GM23338 (cell line): Measurements from ENCODE around the gene CENPA. TPM values are rescaled to one million over a fixed set of nuclear protein-coding genes. Genes with fewer than 3 reads are reported as not detected.

Source experiments
- CREB1 ChIP-seq: fragments of 250-450 bp; sonication (Bioruptor Pico); IDR thresholded peaks from 2 replicates; pipeline ENCODE4 v1.5.0; 2020; ENCODE audit warnings: low read depth, mild to moderate bottlenecking, moderate library complexity
- EZH2 ChIP-seq: fragments of 200-600 bp; sonication (generic); IDR thresholded peaks from one replicate; pipeline ENCODE4 v1.8.0; 2017; ENCODE audit warnings: antibody characterized with exemption, mild to moderate bottlenecking, low read depth; ENCODE audit not compliant: unreplicated experiment
- EZH2phosphoT487 ChIP-seq: fragments of 200-600 bp; sonication (generic); IDR thresholded peaks from one replicate; pipeline ENCODE4 v1.8.1; 2018; ENCODE audit warnings: antibody characterized with exemption; ENCODE audit not compliant: unreplicated experiment
- JUNB ChIP-seq: IDR thresholded peaks from one replicate; pipeline ENCODE4 v1.6.1; 2016; ENCODE audit warnings: antibody characterized with exemption; ENCODE audit not compliant: unreplicated experiment
- NANOG ChIP-seq: IDR thresholded peaks from 2 replicates; pipeline ENCODE4 v1.6.1; 2016; ENCODE audit warnings: antibody characterized with exemption, borderline replicate concordance
- STAT1 ChIP-seq: IDR thresholded peaks from one replicate; pipeline ENCODE4 v1.6.1; 2016; ENCODE audit warnings: antibody characterized with exemption; ENCODE audit not compliant: unreplicated experiment
- ZNF114 ChIP-seq: fragments of 250-450 bp; sonication (Bioruptor Pico); IDR thresholded peaks from 2 replicates; pipeline ENCODE4 v1.5.0; 2020; ENCODE audit warnings: mild to moderate bottlenecking, moderate library complexity
- ZNF331 ChIP-seq: fragments of 250-450 bp; sonication (Bioruptor Pico); IDR thresholded peaks from 2 replicates; pipeline ENCODE4 v1.5.0; 2020; ENCODE audit warnings: low read depth, mild to moderate bottlenecking, moderate library complexity
- polyA plus RNA-seq: library from polyadenylated mRNA; unstranded; fragments of >200 nt; fragmentation: Nextera tagmentation; extraction: Ambion mirVana; gene quantifications from 2 replicates; pipeline ENCODE4 v1.2.1, GENCODE V29; 2016
- total RNA-seq: library from RNA; depleted of rRNA; stranded (reverse); fragments of >200 nt; shearing (Covaris generic); gene quantifications from 2 replicates; pipeline ENCODE4 v1.2.3, GENCODE V29; 2014
- TF ChIP-seq, protein P1 (sequence below), 2 experiments: fragments of 200-600 bp in 1 of 2; sonication (generic) in 1 of 2; conservative IDR thresholded peaks; 2 replicates each; pipeline versions ENCODE4 v1.5.1 to v1.6.1; 2016 to 2017; ENCODE audit warnings: antibody characterized with exemption in 2 of 2, low read depth in 2 of 2, mild to moderate bottlenecking in 2 of 2, moderate library complexity in 1 of 2
- TF ChIP-seq, protein P2 (sequence below): IDR thresholded peaks from one replicate; pipeline ENCODE4 v1.6.1; 2018; ENCODE audit warnings: antibody characterized with exemption; ENCODE audit not compliant: unreplicated experiment
- TF ChIP-seq, protein P3 (sequence below): IDR thresholded peaks from 2 replicates; pipeline ENCODE4 v1.6.1; 2016; ENCODE audit warnings: antibody characterized with exemption

CENPA gene
- total and polyA plus RNA-seq, 2 experiments from 2014 or later: 16.8 to 24.2 TPM

DNA sequence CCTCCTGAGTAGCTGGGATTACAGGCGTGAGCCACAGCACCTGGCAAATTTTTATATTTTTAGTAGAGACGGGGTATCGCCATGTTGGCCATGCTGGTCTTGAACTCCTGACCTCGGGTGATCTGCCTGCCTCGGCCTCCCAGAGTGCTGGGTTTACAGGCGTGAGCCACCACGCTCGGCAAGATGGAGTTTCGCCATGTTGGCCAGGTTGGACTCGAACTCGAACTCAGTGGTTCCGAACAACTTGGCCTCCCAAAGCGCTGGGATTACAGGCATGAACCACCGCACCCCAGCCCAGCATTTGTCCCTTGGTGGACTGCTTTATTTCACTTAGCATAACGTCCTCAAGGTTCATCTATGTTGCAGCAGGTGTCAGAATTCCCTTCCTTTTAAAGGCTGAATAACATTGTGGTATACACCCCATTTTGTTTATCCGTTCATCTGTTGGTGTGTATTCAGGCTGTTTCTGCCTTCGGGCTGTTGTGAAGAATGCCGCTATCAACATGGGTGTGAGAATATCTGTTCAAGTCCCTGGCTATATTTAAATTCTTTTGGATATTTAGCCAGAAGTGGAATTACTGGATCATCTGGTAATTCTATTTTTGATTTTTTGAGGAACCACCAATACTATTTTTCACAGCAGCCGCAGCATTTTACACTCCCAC is 1.2 kb upstream of the CENPA start (continued):
- TF ChIP-seq, protein P1, sequence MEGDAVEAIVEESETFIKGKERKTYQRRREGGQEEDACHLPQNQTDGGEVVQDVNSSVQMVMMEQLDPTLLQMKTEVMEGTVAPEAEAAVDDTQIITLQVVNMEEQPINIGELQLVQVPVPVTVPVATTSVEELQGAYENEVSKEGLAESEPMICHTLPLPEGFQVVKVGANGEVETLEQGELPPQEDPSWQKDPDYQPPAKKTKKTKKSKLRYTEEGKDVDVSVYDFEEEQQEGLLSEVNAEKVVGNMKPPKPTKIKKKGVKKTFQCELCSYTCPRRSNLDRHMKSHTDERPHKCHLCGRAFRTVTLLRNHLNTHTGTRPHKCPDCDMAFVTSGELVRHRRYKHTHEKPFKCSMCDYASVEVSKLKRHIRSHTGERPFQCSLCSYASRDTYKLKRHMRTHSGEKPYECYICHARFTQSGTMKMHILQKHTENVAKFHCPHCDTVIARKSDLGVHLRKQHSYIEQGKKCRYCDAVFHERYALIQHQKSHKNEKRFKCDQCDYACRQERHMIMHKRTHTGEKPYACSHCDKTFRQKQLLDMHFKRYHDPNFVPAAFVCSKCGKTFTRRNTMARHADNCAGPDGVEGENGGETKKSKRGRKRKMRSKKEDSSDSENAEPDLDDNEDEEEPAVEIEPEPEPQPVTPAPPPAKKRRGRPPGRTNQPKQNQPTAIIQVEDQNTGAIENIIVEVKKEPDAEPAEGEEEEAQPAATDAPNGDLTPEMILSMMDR (conservative IDR thresholded peaks at IDR 0.05; ENCODE audit: low read depth in 2 of 2): no peak
- TF ChIP-seq STAT1: no peak
- TF ChIP-seq JUNB: no peak
- no peak for TF ChIP-seq NANOG
- no peak for TF ChIP-seq ZNF114 (CRISPR knock-in tag)
- TF ChIP-seq EZH2: no peak
- no peak for TF ChIP-seq EZH2phosphoT487
- TF ChIP-seq CREB1 (CRISPR knock-in tag): no peak
- TF ChIP-seq ZNF331 (CRISPR knock-in tag): no peak
- TF ChIP-seq, protein P2, sequence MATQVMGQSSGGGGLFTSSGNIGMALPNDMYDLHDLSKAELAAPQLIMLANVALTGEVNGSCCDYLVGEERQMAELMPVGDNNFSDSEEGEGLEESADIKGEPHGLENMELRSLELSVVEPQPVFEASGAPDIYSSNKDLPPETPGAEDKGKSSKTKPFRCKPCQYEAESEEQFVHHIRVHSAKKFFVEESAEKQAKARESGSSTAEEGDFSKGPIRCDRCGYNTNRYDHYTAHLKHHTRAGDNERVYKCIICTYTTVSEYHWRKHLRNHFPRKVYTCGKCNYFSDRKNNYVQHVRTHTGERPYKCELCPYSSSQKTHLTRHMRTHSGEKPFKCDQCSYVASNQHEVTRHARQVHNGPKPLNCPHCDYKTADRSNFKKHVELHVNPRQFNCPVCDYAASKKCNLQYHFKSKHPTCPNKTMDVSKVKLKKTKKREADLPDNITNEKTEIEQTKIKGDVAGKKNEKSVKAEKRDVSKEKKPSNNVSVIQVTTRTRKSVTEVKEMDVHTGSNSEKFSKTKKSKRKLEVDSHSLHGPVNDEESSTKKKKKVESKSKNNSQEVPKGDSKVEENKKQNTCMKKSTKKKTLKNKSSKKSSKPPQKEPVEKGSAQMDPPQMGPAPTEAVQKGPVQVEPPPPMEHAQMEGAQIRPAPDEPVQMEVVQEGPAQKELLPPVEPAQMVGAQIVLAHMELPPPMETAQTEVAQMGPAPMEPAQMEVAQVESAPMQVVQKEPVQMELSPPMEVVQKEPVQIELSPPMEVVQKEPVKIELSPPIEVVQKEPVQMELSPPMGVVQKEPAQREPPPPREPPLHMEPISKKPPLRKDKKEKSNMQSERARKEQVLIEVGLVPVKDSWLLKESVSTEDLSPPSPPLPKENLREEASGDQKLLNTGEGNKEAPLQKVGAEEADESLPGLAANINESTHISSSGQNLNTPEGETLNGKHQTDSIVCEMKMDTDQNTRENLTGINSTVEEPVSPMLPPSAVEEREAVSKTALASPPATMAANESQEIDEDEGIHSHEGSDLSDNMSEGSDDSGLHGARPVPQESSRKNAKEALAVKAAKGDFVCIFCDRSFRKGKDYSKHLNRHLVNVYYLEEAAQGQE: no peak
- TF ChIP-seq, protein P3, sequence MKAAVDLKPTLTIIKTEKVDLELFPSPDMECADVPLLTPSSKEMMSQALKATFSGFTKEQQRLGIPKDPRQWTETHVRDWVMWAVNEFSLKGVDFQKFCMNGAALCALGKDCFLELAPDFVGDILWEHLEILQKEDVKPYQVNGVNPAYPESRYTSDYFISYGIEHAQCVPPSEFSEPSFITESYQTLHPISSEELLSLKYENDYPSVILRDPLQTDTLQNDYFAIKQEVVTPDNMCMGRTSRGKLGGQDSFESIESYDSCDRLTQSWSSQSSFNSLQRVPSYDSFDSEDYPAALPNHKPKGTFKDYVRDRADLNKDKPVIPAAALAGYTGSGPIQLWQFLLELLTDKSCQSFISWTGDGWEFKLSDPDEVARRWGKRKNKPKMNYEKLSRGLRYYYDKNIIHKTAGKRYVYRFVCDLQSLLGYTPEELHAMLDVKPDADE: no peak
